ENCODE data around the gene HEPN1. TPM values are rescaled to one million over a fixed set of nuclear protein-coding genes. Genes with fewer than 3 reads are reported as not detected.

Gene HEPN1
- total and polyA plus RNA-seq, 2 donors (not counting 3 experiments of a cell fraction or from before 2014, with no cell fraction given) = not detected

DNA sequence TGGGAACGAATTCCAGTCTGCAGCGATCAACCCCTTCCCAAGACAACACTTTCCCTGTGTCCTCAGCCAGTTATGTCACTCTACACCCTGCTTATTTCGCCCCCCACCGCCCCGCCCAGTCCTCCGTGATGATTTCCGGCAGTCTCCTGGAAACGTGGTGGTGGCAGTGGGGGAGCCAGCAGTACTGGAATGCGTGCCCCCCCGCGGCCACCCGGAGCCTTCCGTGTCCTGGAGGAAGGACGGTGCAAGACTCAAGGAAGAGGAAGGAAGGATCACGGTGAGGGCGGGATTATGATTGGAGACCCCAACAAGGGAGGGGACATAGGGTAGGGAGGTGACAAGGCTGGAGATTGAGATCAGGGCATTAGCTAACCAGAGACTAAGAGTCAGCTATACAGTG lies 49.7 kb upstream of the HEPN1 start:
- intact Hi-C loops (cut with micrococcal nuclease) (no loop called here), dilution Hi-C loops (cut with MboI; ENCODE audit: extremely low pct_ligation_motif_present, low sequenced_read_pairs) (no loop called here)
- no peaks in the 10 kb centered on the region for H3K9me1 ChIP-seq (replicated peaks; ENCODE audit: control insufficient read depth, extremely low read depth, insufficient read depth, low read length)
- H3K79me2 ChIP-seq (ENCODE audit: control insufficient read depth, insufficient read depth, low read length) = no peaks in the 10 kb centered on the region
- peaks cover 3% of the 10 kb centered on the region for H3K4me1 ChIP-seq (ENCODE audit: control insufficient read depth, extremely low read depth, insufficient read depth, low read length)
- H2AFZ ChIP-seq (ENCODE audit: low read depth, low read length) = no peak overlapping the region
- H3K27me3 ChIP-seq (ENCODE audit: control insufficient read depth in 2 of 2, insufficient read depth in 2 of 2, low read length in 2 of 2) = peaks cover 79 to 91% of the 10 kb centered on the region in 2 experiments
- ChIA-PET CTCF (interaction anchor here (1.1 to 1.5 kb wide), 3 partner anchors 33 to 467 kb away, joined by 3 to 5 read pairs (median 4); no protein-coding TSS in a partner anchor), POLR2A (no interaction called here)
- BruUV-seq (replicated peaks) = no TSS peak
- H3K9me3 ChIP-seq (replicated peaks; ENCODE audit: control insufficient read depth, insufficient read depth, low read length) = no peaks in the 10 kb centered on the region
- no peak overlapping the region for H3K4me2 ChIP-seq (ENCODE audit: insufficient read depth, low read length)
- no peak overlapping the region for H3K9ac ChIP-seq (replicated peaks; ENCODE audit: extremely low read depth, insufficient read depth, low read length)
- H3K36me3 ChIP-seq (ENCODE audit: control insufficient read depth in 2 of 2, extremely low read depth in 1 of 2, insufficient read depth in 2 of 2, low read length in 2 of 2) = no peaks in the 10 kb centered on the region
- DNase-seq (ENCODE audit: low read depth, low spot score) (no peak), FAIRE-seq (no peak)
- H3K4me3 ChIP-seq (replicated peaks in 1 of 3; ENCODE audit: insufficient read depth in 1 of 3, low read depth in 1 of 3, low read length in 3 of 3) = no peak overlapping the region
- TF ChIP-seq POLR2AphosphoS5 (IDR thresholded peaks at IDR 0.05; ENCODE audit: insufficient read depth, low read depth, low read length) = no peak
- TF ChIP-seq EZH2 (IDR thresholded peaks at IDR 0.05; ENCODE audit: borderline replicate concordance, low read depth, low read length, severe bottlenecking) = no peak
- TF ChIP-seq, protein P1, sequence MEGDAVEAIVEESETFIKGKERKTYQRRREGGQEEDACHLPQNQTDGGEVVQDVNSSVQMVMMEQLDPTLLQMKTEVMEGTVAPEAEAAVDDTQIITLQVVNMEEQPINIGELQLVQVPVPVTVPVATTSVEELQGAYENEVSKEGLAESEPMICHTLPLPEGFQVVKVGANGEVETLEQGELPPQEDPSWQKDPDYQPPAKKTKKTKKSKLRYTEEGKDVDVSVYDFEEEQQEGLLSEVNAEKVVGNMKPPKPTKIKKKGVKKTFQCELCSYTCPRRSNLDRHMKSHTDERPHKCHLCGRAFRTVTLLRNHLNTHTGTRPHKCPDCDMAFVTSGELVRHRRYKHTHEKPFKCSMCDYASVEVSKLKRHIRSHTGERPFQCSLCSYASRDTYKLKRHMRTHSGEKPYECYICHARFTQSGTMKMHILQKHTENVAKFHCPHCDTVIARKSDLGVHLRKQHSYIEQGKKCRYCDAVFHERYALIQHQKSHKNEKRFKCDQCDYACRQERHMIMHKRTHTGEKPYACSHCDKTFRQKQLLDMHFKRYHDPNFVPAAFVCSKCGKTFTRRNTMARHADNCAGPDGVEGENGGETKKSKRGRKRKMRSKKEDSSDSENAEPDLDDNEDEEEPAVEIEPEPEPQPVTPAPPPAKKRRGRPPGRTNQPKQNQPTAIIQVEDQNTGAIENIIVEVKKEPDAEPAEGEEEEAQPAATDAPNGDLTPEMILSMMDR (IDR thresholded peaks at IDR 0.05; ENCODE audit: extremely low read depth in 1 of 2, insufficient read depth in 1 of 2, low read depth in 1 of 2, low read length in 2 of 2) = no peak
- TF ChIP-seq MYC (IDR thresholded peaks at IDR 0.05; ENCODE audit: low read depth, low read length) = no peak
- TF ChIP-seq, protein P2, sequence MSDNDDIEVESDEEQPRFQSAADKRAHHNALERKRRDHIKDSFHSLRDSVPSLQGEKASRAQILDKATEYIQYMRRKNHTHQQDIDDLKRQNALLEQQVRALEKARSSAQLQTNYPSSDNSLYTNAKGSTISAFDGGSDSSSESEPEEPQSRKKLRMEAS (IDR thresholded peaks at IDR 0.05; ENCODE audit: insufficient read depth, insufficient read length) = no peak
- no peak for TF ChIP-seq POLR2A (IDR thresholded peaks at IDR 0.05; ENCODE audit: low read depth, low read length)
- TF ChIP-seq GATA2 (IDR thresholded peaks at IDR 0.05; ENCODE audit: insufficient read depth, insufficient read length, low read depth, low read length) = no peak
- no peak for TF ChIP-seq FOS (IDR thresholded peaks at IDR 0.05; ENCODE audit: borderline replicate concordance, insufficient read depth, low read length)
- TF ChIP-seq JUN (IDR thresholded peaks at IDR 0.05; ENCODE audit: borderline replicate concordance, insufficient read depth, insufficient read length, low read depth) = no peak
- no peaks in the 10 kb centered on the region for H4K20me1 ChIP-seq (replicated peaks; ENCODE audit: control insufficient read depth, extremely low read depth, insufficient read depth, low read length)
- H3K27ac ChIP-seq (ENCODE audit: insufficient read depth, low read depth, low read length) = no peak overlapping the region

Measured in endothelial cell of umbilical vein (primary cell).